ENCODE data around the gene MX1.

DNA sequence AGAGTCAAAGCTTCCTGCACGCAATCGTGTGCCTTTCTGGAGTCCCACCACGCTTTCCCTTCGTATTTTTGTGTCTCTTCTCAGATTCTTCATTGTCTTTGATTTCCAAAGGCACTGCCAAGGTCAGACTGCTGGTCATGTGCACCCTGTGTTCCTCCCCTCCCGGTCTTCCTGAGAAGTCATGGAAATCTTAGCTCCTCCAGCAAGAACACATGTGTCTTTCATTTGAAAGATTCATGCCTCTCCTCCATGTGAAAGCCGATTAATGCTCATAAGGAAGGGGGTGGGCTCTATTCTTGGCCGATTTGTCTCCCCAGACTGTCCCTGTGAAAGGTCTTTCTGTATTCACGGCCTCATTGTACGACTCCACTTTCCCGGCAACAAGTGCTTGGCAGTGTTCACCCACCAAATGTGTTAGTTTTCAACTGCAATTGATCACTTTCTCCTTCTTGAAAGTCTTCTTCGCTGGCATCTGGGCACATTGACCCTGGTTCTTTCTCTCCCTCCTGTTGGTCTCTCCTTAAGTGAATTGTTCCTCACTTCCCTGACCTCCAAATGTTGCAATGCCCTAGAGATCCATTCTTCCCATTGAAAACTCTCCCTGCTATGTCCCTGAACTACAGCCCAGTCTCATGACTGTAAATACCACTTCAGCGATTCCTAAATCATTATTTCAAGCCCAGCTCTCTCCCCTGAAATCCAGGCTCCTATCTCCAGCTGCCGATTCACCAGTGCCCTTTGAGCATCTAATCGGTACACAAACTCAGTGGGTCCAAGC lies 38.8 kb upstream of the MX1 start:
- TF ChIP-seq, protein P1, sequence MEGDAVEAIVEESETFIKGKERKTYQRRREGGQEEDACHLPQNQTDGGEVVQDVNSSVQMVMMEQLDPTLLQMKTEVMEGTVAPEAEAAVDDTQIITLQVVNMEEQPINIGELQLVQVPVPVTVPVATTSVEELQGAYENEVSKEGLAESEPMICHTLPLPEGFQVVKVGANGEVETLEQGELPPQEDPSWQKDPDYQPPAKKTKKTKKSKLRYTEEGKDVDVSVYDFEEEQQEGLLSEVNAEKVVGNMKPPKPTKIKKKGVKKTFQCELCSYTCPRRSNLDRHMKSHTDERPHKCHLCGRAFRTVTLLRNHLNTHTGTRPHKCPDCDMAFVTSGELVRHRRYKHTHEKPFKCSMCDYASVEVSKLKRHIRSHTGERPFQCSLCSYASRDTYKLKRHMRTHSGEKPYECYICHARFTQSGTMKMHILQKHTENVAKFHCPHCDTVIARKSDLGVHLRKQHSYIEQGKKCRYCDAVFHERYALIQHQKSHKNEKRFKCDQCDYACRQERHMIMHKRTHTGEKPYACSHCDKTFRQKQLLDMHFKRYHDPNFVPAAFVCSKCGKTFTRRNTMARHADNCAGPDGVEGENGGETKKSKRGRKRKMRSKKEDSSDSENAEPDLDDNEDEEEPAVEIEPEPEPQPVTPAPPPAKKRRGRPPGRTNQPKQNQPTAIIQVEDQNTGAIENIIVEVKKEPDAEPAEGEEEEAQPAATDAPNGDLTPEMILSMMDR (IDR thresholded peaks at IDR 0.05): no peak
- TF ChIP-seq POLR2A (IDR thresholded peaks at IDR 0.05): no peak

All from body of pancreas (tissue), 4 donors.